ENCODE data around the gene SEC24B.

The SEC24B gene

DNA sequence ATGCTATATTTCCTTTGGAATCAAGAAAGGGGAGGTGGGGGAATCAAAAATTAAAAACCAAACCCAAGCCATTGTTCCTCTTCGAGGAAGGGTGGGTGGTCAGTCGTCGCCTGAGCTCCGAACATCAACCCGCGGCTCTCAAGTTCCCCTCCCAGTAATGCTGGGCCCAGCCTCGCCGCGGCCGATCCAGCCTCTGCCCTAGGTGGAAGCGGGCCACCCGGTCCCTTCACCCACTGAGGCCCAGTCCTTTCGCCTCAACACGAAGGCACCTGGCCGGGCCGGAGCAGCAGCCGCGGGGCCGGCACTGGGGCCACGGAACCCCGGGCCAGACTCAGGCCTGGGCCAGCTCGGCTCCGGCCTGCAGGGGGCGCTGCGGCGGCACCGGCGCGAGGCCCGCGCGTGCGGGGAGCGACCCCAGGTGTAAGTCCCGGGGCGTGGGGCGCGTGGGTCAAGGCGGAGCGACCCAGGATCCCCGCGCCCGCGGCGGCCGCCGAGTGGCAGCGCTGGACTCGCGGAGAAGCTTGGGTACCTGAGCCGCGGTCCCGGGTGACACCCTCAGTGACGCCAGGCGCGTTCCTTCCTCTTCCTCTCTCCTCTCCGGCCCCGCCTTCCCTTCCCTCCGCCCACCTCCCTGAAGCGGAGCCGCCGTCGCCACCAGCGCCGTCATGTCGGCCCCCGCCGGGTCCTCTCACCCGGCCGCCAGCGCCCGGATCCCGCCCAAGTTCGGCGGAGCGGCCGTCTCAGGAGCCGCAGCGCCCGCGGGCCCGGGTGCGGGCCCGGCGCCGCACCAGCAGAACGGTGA, at the start of gene SEC24B:
Gene SEC24B, plus strand, starts transcription at position 611 of the 802 bp plus-strand sequence. Its CDS starts 55 bp downstream, at position 666.
- DNase-seq (ENCODE audit: low read depth) = peak; percentile 79

GRCh38 chr4:109383823-109384222, 49.8 kb upstream of the SEC24B start:
- DNase-seq (ENCODE audit: low read depth) = no peak

DNA sequence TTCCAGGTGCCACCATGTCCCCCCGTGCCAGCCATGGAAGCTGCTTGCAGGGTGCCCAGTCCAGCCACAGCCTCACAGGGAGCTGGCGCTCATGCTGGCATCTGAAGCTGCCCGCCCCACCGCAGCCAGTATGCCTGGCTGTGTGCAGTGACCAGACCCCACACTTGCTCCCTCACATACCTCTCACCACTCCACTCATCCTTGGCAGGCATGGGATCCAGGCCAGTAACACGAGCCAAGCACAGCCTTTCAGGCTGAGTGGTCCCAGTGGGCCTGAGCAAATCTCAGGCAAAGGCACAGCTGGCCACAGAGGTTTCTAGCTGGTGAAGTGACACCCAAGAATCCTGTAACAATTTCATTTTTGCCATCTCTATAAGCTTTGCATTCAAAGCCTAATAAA, 48.4 kb upstream of the SEC24B start:
- DNase-seq (ENCODE audit: low read depth) = no peak

GRCh38 chr4:109389369-109390114, 44.1 kb upstream of the SEC24B start:
- DNase-seq (ENCODE audit: low read depth) = no peak

DNA sequence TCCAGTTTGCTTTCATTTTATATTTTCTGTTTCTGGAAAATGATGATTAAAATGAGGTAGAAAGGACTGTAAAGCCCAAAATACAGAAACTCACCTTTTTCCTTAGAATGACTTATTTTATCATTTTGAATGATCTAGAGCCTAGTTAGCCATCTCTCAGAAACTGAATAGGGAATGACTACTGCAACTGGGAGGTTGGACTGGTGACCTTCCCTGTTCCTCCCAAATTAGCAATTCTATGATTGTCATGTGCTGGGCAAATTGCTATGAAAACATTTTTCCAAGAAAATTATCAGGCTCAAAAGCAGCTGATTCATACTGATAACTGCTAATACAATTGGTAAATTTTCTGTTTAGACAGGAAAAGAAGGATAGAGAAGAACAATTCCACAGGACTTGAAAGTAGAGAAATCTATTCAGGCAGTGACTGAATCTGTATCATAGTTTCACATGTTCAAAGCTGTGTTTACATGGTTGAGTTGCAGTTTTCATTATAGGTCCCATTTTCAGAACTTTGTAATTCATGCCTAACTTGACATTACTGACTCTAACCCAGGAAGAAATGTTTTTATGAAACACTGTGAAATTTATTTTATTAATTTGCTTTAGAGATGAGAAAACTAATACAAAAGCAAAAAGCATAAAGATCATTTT, 43.4 kb upstream of the SEC24B start:
- no peak for DNase-seq (ENCODE audit: low read depth)

GRCh38 chr4:109395694-109396093, 37.9 kb upstream of the SEC24B start:
- no peak for DNase-seq (ENCODE audit: low read depth)

- DNase-seq (ENCODE audit: low read depth) = no peak
Observed at GRCh38 chr4:109398928-109399327, 34.7 kb upstream of the SEC24B start.

DNA sequence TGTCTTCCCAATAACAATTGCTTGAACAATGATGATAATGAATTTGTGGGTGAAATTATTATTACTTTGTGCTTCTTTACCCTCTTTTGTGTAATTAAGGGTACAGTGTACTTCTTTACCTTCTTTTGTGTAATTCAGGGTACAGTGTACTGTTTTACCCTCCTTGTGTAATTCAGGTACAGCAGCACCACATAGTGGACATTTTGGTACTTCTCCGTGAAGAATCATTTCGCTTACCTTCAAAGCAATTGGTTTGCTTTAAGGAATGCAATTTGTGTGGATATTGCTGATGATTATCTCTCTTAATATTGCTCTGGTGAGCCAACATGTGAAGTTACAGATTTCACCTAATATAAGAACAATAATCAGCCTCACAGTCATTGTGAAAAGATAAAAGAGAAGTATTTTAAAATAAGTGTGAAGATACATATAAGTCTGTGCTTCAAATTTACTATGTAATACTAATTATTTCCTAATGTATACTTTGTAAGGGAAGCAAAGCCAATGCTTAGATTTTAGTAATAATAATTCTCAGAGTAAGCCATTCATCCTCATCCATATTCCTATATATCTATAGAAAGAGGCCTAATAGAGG, 27.2 kb upstream of the SEC24B start:
- no peak for DNase-seq (ENCODE audit: low read depth)

GRCh38 chr4:109407027-109407737, 26.4 kb upstream of the SEC24B start:
- DNase-seq (ENCODE audit: low read depth) = no peak

DNA sequence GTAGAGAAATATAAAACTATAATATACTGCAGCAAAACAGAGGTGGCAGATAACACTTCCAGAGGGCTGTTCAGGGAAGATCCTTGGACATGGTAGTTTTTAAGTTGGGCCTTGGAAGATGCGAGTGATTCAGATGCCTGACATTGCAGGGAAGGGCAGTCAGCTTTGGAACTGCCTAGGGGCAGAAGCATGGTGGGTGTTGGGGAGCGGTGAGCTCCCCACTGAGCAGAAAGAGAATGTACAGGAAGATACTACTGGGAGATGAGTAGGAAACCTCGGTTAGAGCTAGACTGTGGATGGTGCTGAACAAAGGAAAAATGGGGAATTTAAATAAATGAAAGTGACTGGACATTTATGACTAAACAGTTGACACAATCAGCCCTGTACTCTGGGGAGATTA, 24.9 kb upstream of the SEC24B start:
- no peak for DNase-seq (ENCODE audit: low read depth)

- DNase-seq (ENCODE audit: low read depth) = no peak
Observed at GRCh38 chr4:109410226-109410625, 23.4 kb upstream of the SEC24B start.

GRCh38 chr4:109410776-109411175, 22.8 kb upstream of the SEC24B start:
- DNase-seq (ENCODE audit: low read depth) = no peak

DNA sequence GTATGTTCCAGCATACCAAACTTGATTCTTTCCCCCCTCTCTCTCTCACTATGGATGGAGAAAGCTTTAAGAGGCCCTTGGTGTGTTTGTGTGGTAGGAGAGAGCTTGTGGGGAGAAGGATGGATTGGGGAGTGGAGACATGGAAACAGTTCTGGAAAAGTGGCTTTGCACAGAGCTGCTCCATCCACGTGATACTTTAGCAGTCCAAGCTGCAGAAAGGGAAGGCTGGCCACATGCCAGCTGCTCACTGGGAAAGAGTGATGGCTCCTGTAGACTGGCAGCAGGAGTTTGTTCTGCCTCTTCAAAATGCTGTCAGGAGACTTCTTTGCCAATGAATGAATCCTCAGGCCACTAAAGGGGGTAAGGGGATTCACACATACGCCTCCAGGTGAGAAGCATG, 21.7 kb upstream of the SEC24B start:
- no peak for DNase-seq (ENCODE audit: low read depth)

GRCh38 chr4:109412776-109413175, 20.8 kb upstream of the SEC24B start:
- DNase-seq (ENCODE audit: low read depth) = no peak

GRCh38 chr4:109414938-109415337, 18.7 kb upstream of the SEC24B start:
- DNase-seq (ENCODE audit: low read depth) = no peak

DNA sequence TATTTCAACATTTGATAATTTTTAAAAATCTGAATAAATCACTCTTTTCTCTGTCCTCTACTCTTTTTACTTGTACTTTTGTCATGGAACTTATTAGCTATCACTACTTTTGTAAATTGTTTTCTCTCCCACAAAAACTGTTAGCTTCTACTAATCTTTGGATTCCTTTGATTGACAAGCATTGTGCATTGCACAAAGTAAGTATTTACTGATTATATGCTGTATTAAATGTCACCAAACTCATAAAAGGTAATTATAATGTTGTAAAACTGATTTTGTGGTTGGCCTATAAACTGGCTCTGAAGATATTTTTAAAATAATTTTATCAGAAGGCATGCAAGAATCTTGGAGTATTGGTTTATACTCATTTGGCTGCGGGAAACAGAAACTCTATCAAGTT, 15.0 kb upstream of the SEC24B start:
- DNase-seq (ENCODE audit: low read depth) = no peak

DNA sequence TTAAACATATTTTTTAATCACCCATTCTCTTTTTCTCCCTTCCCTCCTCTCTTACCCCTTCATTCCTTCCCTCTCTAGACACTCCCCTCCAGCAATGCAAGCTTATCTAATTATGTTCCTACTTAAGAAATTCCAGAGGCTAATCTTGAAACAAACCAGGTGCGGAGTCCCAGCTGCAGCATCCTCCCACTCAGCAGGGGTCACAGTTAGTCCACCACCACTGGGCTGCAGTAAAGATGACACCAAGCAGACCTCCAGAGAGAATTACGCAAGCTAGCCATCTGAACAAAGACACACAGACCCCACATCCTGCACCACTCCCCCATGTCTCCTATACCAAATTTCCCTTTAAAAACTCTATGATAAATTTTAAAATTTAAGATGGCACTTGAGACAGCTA, 13.9 kb upstream of the SEC24B start:
- DNase-seq (ENCODE audit: low read depth) = no peak

- DNase-seq (ENCODE audit: low read depth) = no peak
Observed at GRCh38 chr4:109424093-109424841, 9.3 kb upstream of the SEC24B start.

DNA sequence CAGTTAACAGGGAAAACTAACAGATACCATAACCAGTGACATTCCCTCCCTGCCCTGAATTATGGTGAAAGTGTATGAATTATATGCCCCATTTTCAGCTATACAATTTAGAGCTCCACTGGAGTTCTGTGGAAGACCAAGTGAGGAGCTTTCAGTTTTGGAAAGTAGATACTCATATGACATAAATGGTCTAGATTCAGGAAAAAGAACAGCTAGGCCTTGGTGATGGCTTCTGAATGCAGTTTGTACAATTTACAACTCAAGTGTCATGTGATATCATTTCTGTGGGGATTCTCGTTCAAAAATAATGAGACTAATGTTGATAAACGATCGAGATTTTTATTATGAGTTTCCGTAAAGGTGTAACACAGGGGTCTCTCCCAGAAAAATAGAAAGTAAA, 8.2 kb upstream of the SEC24B start:
- no peak for DNase-seq (ENCODE audit: low read depth)

GRCh38 chr4:109429545-109429944, 4.1 kb upstream of the SEC24B start:
- DNase-seq (ENCODE audit: low read depth) = no peak

DNA sequence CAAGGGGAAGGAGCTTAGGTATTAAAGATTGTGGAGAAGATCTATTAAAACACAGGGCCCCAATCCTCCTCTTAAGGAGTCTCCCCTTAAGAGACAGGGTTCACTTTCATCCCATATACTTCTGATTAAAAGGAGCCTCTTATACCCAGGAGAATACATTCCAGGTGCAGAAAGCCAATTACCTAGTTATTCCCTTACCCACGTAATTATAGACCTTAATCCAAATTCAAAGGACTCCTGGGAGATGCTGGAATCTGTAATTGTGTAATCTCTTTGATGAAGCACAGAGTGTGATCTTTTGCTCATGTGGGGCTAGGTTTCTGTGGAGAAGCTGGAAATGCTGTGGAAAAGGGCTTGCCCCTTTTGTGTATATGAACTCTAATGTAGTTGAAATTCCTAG, 1.4 kb upstream of the SEC24B start:
- no peak for DNase-seq (ENCODE audit: low read depth)

Data from stimulated activated CD8-positive, alpha-beta memory T cell treated with anti-CD3 and anti-CD28 coated beads, Interleukin-12 subunit alpha, Interleukin-12 subunit beta, amount 100 ng/mL, for 4 hours (primary cell).